22Rv1 (cell line): ENCODE results near the gene HBB.
"Not testable (repeated sequence)": the region's sequence is repeated elsewhere in the genome, so short reads cannot be mapped to it uniquely, and the experiment has no call there.

Source experiments
- H3K27ac ChIP-seq: fragments of 450-650 bp; 2 replicates; pipeline ENCODE4 v1.5.1; 2017
- ZFX ChIP-seq: fragments of 450-650 bp; IDR thresholded peaks from 2 replicates; pipeline ENCODE4 v1.6.1; 2017; ENCODE audit warnings: antibody characterized with exemption, borderline replicate concordance
- TF ChIP-seq, protein P1 (sequence below): fragments of 450-650 bp; IDR thresholded peaks from 2 replicates; pipeline ENCODE4 v1.5.1; 2017; ENCODE audit warnings: mild to moderate bottlenecking

The HBB gene

DNA sequence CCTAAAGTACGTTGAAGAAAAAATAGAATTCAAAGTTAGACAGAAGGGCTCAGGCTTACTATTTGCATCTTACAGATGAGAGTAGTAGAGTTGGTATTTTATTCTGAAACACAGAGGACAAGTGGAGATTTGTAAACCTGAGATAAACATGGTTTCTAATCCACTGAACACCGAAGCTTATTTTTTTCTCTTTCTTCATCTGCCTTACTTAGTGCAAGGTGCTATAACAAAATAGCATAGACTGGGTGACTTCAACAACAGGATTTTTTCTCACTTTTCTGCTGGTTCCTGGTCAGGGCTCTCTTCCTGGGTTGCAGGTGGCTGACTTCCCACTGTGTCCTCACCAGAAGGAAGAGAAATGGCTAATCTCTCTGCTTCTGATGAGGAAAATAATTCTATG is 24.9 kb upstream of the HBB start:
- no peak overlapping the region for H3K27ac ChIP-seq
- TF ChIP-seq ZFX: no peak
- TF ChIP-seq, protein P1, sequence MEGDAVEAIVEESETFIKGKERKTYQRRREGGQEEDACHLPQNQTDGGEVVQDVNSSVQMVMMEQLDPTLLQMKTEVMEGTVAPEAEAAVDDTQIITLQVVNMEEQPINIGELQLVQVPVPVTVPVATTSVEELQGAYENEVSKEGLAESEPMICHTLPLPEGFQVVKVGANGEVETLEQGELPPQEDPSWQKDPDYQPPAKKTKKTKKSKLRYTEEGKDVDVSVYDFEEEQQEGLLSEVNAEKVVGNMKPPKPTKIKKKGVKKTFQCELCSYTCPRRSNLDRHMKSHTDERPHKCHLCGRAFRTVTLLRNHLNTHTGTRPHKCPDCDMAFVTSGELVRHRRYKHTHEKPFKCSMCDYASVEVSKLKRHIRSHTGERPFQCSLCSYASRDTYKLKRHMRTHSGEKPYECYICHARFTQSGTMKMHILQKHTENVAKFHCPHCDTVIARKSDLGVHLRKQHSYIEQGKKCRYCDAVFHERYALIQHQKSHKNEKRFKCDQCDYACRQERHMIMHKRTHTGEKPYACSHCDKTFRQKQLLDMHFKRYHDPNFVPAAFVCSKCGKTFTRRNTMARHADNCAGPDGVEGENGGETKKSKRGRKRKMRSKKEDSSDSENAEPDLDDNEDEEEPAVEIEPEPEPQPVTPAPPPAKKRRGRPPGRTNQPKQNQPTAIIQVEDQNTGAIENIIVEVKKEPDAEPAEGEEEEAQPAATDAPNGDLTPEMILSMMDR: no peak

DNA sequence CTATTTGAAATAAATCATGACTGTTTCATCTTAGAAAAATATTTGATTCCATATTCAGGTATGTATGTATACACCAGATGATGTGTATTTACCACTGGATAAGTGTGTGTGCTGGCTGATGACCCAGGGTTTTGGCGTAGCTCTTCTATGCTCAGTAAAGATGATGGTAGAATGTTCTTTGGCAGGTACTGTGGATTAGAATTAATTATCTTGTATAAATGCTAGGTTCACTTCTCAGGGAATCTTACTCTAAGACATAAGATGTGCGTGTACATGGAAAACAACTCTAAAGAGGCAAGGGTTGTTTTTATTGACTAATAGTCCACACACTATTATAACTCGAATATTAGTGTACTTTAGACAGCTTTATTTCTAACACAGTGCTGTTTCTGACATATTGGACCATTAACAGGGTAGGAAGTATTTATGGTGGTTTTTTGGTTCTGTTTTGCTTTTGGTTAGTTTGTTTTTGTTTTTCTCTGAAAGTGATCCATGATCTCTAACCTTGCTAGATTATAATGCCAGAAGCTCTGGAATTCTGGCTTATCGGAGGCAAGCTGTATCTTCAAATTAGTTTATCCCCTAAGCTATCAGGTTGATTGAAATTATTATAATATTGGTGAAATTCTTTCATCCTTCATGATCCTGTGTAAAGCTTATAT is 23.8 kb upstream of the HBB start:
- H3K27ac ChIP-seq: no peak overlapping the region
- no peak for TF ChIP-seq ZFX
- TF ChIP-seq, protein P1: no peak

DNA sequence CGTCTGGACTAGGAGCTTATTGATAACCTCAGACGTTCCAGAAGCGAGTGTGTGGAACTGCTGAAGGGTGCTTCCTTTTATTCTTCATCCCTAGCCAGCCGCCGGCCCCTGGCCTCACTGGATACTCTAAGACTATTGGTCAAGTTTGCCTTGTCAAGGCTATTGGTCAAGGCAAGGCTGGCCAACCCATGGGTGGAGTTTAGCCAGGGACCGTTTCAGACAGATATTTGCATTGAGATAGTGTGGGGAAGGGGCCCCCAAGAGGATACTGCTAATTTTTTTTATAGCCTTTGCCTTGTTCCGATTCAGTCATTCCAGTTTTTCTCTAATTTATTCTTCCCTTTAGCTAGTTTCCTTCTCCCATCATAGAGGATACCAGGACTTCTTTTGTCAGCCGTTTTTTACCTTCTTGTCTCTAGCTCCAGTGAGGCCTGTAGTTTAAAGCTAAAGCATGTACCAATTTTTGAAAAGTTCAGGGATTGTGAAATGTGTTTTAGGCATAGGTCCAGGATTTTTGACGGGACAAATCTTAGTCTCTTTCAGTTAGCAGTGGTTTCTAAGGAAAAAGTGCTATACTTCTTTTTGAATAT is 23.0 kb upstream of the HBB start, which contains the start of gene HBG1:
TSS of gene HBG1 (minus strand) at position 51 of the 590 bp plus-strand sequence. CDS start 53 bp downstream, outside the sequence.
- not testable (repeated sequence) for H3K27ac ChIP-seq

DNA sequence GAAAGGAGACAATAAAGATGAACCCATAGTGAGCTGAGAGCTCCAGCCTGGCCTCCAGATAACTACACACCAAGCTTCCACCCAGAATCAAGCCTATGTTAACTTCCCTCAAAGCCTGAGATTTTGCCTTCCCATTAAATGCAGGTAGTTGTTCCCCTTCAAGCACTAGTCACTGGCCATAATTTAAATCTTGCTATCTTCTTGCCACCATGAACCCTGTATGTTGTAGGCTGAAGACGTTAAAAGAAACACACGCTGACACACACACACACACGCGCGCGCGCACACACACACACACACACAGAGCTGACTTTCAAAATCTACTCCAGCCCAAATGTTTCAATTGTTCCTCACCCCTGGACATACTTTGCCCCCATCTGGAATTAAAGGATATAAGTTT is 21.6 kb upstream of the HBB start:
- not testable (repeated sequence) for H3K27ac ChIP-seq

DNA sequence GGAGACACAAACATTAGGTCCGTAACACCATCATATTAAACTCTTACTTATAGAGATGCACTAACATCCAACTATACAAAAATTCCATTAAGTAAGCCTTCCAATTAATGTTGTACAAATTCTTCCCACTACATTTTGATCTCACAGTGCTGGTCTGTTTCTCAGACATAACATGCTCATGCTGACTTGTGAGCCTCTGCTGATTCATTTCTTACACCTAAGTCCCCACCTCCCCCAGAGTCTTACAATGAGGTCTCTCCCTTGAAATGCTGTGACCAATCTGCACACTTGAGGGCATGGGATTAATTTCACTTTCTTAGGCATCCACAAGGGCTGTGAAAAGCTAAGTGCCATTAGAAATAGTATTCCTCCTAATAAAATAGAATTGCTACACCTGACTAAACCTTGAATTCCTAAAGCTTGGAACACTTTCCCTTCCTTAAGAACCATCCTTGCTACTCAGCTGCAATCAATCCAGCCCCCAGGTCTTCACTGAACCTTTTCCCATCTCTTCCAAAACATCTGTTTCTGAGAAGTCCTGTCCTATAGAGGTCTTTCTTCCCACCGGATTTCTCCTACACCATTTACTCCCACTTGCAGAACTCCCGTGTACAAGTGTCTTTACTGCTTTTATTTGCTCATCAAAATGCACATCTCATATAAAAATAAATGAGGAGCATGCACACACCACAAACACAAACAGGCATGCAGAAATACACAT is 20.8 kb upstream of the HBB start:
- H3K27ac ChIP-seq: no peak overlapping the region
- no peak for TF ChIP-seq ZFX
- TF ChIP-seq, protein P1: no peak

DNA sequence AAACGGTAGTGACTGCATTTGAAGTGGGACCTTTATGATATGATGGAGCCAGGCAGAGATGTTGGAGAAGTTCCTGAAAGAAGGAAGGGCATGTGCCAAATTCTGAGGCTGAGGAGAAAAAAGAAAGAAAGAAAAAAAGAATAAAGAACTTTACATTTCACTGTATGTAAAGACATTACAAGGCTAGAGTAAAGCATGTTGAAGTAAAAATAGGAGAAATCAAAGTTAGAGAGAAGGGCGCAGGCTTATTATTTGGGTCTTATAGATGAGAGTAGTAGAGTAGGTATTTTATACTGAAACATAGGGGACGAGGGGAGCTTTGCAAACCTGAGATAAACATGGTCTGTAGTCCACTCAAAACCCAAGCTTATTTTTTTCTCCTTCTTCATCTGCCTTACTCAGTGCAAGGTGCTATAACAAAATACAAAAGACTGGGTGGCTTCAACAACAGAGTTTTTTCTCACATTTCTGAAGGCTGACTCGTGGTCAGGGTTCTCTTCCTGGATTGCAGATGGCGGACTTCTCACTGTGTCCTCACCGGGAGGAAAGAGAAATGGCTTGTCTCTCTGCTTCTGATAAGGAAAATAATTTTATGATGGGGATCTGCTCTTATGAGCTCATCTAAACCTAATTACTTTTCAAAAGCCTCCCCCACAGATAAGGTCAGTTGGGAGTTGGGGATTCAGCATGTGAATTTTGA is 20.1 kb upstream of the HBB start:
- no peak overlapping the region for H3K27ac ChIP-seq
- TF ChIP-seq, protein P1: no peak
- no peak for TF ChIP-seq ZFX

DNA sequence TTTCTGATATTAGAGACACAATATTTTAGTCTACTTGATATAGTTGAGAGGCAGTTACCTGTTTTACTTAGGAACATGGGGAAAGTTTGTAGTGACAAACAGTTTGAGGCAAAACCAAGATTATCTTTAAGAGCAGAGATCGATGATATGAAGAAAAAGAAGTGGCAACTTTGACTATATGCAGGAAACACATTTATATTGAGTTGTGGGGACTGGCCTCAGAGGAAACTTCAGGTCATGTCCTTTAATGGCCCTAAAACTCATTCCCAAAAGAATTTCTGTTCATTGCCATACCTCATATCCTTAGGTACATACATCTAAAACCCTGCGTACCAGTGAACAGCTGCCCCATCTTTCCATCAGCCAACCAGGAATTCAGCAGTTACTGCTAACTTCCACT is 18.3 kb upstream of the HBB start:
- TF ChIP-seq, protein P1: no peak
- TF ChIP-seq ZFX: no peak
- no peak overlapping the region for H3K27ac ChIP-seq

DNA sequence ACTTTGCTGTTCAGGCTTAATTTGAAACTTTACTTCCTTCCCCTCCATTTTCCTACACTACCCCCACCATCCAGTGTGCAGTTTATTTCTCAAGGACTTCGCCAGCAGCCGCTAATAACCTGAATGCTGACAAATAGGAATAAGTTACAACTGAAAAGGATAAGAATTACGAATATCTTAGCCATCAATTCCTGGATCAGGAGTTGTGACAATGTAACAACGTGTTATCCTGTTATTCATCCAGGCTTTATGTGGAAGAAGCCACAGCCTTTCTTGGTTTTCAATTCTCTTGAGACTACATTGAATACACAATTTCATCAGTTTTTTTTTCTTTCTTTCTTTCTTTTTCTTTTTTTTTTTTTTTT is 16.9 kb upstream of the HBB start:
- H3K27ac ChIP-seq: no peak overlapping the region
- TF ChIP-seq, protein P1: no peak
- no peak for TF ChIP-seq ZFX
